ENCODE data around the gene CEP41. TPM values are rescaled to one million over a fixed set of nuclear protein-coding genes. Genes with fewer than 3 reads are reported as not detected.
A peak's percentile ranks its signal among the peaks of the same experiment; 100 is the strongest.

The CEP41 gene
- total RNA-seq, 2 donors from 2014 or later: 11.4 to 13.0 TPM

DNA sequence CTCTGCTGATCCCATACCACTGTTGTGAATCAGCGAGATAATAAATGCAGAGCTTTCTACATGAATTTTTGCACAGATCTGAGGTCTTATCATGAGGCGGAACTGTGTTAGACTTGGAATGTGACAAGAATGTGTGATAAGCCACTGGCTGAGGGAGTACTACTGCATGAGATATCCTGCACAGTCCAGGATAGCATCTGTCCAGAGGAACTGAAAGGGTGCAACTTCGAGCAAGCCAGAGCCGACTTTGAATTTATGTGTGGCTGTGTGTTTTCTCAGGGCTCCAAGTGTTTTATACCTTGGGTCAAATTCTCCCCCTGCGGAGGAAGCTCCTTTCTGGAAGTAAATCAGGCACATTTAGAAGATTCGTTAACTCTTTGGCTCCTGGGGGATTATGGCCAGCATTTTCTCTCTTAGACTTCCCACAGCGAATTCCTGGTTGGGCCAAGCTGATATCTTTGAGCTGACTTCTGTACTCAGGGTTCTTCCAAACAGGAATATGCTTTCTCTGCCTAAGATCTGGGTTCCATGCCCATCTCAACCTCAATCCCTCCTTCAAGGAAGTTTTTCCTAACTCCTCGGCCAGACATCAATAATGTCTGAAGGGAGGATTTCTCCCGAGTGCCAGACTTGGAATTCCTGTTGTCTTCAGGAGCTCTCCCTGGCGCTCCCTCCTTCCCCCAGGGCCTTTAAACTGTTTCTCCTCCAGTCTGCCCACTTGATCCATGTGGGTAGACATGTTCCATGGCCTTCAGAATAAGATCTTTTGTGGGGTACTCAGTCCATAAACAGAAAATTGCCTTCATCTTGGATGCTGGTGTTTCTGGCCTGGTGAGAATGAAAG, 48.5 kb upstream of the CEP41 start:
- H3K9me3 ChIP-seq (ENCODE audit: control insufficient read depth, low read length): no peaks in the 10 kb centered on the region
- WGBS, 2 experiments (ENCODE audit: insufficient coverage in 1 of 2, insufficient read length in 1 of 2): 80 to 85% methylated on average over 9 to 10 of the region's 10 CpGs
- H3K36me3 ChIP-seq (ENCODE audit: control insufficient read depth, insufficient read depth, low read length): no peaks in the 10 kb centered on the region
- H3K9ac ChIP-seq (ENCODE audit: extremely low read depth, low read length, poor library complexity, severe bottlenecking): no peak overlapping the region
- H3K9me3 Mint-ChIP-seq: peaks cover 19% of the 10 kb centered on the region
- peaks cover 10% of the 10 kb centered on the region for H3K4me1 ChIP-seq (ENCODE audit: control insufficient read depth, insufficient read depth, low read length)
- peak overlapping the region; percentile 67 for H3K27ac ChIP-seq (ENCODE audit: low read depth, low read length)
- H3K27me3 Mint-ChIP-seq (ENCODE audit: insufficient read depth): peaks cover 44% of the 10 kb centered on the region
- no peak overlapping the region for H3K4me3 ChIP-seq (ENCODE audit: low read length)
- no peak for DNase-seq
- TF ChIP-seq, protein P1, sequence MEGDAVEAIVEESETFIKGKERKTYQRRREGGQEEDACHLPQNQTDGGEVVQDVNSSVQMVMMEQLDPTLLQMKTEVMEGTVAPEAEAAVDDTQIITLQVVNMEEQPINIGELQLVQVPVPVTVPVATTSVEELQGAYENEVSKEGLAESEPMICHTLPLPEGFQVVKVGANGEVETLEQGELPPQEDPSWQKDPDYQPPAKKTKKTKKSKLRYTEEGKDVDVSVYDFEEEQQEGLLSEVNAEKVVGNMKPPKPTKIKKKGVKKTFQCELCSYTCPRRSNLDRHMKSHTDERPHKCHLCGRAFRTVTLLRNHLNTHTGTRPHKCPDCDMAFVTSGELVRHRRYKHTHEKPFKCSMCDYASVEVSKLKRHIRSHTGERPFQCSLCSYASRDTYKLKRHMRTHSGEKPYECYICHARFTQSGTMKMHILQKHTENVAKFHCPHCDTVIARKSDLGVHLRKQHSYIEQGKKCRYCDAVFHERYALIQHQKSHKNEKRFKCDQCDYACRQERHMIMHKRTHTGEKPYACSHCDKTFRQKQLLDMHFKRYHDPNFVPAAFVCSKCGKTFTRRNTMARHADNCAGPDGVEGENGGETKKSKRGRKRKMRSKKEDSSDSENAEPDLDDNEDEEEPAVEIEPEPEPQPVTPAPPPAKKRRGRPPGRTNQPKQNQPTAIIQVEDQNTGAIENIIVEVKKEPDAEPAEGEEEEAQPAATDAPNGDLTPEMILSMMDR (conservative IDR thresholded peaks at IDR 0.05): no peak
- peaks cover 42% of the 10 kb centered on the region for H3K4me1 Mint-ChIP-seq
- peaks cover 27% of the 10 kb centered on the region for H3K36me3 Mint-ChIP-seq (ENCODE audit: low read depth)
- H3K27me3 ChIP-seq (ENCODE audit: control insufficient read depth, insufficient read depth, low read length, poor library complexity, severe bottlenecking): peaks cover 17% of the 10 kb centered on the region
- H3K27ac Mint-ChIP-seq: no peak overlapping the region
- peak overlapping the region; percentile 19 for H3K4me3 Mint-ChIP-seq

DNA sequence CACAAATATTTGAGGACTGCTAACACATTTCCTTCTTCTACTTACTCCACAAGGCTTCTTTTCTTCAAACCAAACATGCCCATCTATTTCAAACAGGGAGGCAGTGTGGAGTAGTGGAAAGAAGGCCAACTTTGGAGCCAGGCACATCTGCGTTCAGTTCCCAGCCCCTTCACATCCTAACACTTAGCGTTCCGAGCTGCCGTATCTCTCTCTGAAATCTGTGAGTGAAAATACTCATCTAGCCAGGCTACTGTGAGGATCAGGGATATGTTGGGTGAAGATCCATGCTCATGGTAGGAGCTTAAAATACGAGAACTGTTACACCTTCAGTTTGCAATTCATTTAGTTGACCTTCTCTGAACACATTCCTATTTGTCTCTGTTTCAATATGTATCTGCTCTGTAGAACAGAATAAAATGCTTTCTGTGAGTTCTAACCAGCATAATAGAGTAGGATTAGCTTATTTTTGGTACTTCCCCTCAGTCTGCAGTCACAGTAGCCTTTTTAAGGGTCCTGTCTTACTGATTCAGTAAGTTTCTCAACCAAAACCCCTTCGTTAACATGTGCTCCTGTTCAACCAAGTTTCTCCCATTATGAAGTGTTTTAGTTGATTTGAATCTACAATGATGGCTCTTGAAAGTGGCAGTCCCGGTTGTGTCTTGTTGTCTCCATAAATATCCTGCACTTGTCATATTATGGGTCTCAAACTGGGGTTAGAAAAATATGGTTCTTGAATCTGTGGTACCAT, 47.8 kb upstream of the CEP41 start:
- Histone ChIP-seq H3K9ac (ENCODE audit: extremely low read depth, low read length, poor library complexity, severe bottlenecking) (no peak overlapping the region), H3K9me3 (ENCODE audit: control insufficient read depth, low read length) (no peaks in the 10 kb centered on the region), H3K36me3 (ENCODE audit: control insufficient read depth, insufficient read depth, low read length) (no peaks in the 10 kb centered on the region), H3K4me3 (ENCODE audit: low read length) (no peak overlapping the region), H3K4me1 (ENCODE audit: control insufficient read depth, insufficient read depth, low read length) (peaks cover 3% of the 10 kb centered on the region), H3K27ac (ENCODE audit: low read depth, low read length) (no peak overlapping the region), H3K27me3 (ENCODE audit: control insufficient read depth, insufficient read depth, low read length, poor library complexity, severe bottlenecking) (peaks cover 13% of the 10 kb centered on the region)
- H3K27me3 Mint-ChIP-seq (ENCODE audit: insufficient read depth): peaks cover 36% of the 10 kb centered on the region
- 97 to 100% methylated on average over 2 to 7 of the region's 7 CpGs for WGBS, 2 experiments (ENCODE audit: insufficient coverage in 1 of 2, insufficient read length in 1 of 2)
- peaks cover 27% of the 10 kb centered on the region for H3K36me3 Mint-ChIP-seq (ENCODE audit: low read depth)
- H3K4me1 Mint-ChIP-seq: peaks cover 34% of the 10 kb centered on the region
- no peak overlapping the region for H3K4me3 Mint-ChIP-seq
- TF ChIP-seq, protein P1 (conservative IDR thresholded peaks at IDR 0.05): no peak
- no peak overlapping the region for H3K27ac Mint-ChIP-seq
- H3K9me3 Mint-ChIP-seq: peaks cover 19% of the 10 kb centered on the region
- DNase-seq: no peak

DNA sequence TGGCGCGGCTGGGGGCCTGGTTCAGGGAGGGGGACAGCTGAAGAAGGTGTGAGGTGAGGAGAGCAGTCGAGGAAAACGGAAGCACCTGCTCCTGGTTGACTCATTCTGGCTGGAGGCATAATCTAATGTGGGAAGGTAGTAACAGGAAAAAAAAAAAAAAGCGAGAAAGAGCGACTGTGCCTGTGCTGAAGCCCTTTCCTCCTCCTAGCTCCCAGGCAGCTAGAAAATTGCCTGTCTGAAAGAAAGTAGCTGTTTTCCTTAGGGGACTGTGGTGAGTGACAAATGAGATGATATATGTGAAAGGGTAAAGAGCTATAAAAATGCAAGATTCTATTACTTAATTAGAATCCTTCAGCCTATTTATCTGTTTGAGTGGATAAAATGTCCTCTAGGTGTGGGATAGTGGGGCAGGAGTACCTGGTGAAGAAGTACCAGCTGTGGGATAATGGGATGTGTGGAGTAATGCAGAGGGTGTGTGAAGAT, 46.2 kb upstream of the CEP41 start:
- peaks cover 16% of the 10 kb centered on the region for H3K36me3 Mint-ChIP-seq (ENCODE audit: low read depth)
- peak overlapping the region; percentile 16 for H3K27ac Mint-ChIP-seq
- H3K4me1 Mint-ChIP-seq: peaks cover 25% of the 10 kb centered on the region
- Histone ChIP-seq H3K36me3 (ENCODE audit: control insufficient read depth, insufficient read depth, low read length) (no peaks in the 10 kb centered on the region), H3K27me3 (ENCODE audit: control insufficient read depth, insufficient read depth, low read length, poor library complexity, severe bottlenecking) (no peaks in the 10 kb centered on the region), H3K9ac (ENCODE audit: extremely low read depth, low read length, poor library complexity, severe bottlenecking) (no peak overlapping the region), H3K9me3 (ENCODE audit: control insufficient read depth, low read length) (no peaks in the 10 kb centered on the region), H3K27ac (ENCODE audit: low read depth, low read length) (no peak overlapping the region), H3K4me3 (ENCODE audit: low read length) (peak overlapping the region; percentile 84), H3K4me1 (ENCODE audit: control insufficient read depth, insufficient read depth, low read length) (peaks cover 3% of the 10 kb centered on the region)
- H3K9me3 Mint-ChIP-seq: peaks cover 7% of the 10 kb centered on the region
- DNase-seq: no peak
- TF ChIP-seq, protein P1 (conservative IDR thresholded peaks at IDR 0.05): no peak
- H3K4me3 Mint-ChIP-seq: peak overlapping the region; percentile 78
- WGBS, 2 experiments (ENCODE audit: insufficient coverage in 1 of 2, insufficient read length in 1 of 2): 20 to 29% methylated on average over 2 to 6 of the region's 6 CpGs
- H3K27me3 Mint-ChIP-seq (ENCODE audit: insufficient read depth): peaks cover 21% of the 10 kb centered on the region

All from endodermal cell (in vitro differentiated cells).